ENCODE measurements around the gene RAB21. TPM values are rescaled to one million over a fixed set of nuclear protein-coding genes. Genes with fewer than 3 reads are reported as not detected.

The RAB21 gene
- total and polyA plus RNA-seq, 12 donors: 10.2 to 271 (median 187) TPM

DNA sequence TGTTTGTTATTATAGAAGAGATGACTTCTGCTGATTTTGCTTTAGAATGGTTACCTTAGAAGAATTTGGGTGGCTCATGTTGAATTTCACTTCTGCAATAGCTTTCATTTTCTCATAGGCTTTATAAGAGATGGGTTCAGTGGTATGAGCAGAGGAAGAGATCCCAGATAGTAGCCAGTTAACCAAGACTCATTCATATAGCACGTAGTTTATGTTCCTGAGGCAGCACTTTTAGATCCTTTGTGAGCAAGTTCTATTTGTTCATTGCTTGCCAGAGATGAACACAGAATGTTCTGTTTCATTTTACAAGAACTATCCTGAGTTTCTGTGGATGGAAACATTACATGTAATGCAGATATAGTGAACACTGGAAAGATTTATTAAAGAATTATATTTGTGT is 32.2 kb downstream of the RAB21 start:
- Histone ChIP-seq H3K27me3 (no peaks in the 10 kb centered on the region), H3K9me3 (no peaks in the 10 kb centered on the region), H3K36me3 (peaks cover 0 to 87% (median 21%) of the 10 kb centered on the region in 9 donors), H3K4me3 (no peak overlapping the region), H3K4me1 (peaks cover 0 to 49% (median 0%) of the 10 kb centered on the region in 9 donors), H3K27ac (no peak overlapping the region)
- ATAC-seq (peak in 1 of 8 donors; percentile 57), DNase-seq (no peak)
- TF ChIP-seq, protein P1, sequence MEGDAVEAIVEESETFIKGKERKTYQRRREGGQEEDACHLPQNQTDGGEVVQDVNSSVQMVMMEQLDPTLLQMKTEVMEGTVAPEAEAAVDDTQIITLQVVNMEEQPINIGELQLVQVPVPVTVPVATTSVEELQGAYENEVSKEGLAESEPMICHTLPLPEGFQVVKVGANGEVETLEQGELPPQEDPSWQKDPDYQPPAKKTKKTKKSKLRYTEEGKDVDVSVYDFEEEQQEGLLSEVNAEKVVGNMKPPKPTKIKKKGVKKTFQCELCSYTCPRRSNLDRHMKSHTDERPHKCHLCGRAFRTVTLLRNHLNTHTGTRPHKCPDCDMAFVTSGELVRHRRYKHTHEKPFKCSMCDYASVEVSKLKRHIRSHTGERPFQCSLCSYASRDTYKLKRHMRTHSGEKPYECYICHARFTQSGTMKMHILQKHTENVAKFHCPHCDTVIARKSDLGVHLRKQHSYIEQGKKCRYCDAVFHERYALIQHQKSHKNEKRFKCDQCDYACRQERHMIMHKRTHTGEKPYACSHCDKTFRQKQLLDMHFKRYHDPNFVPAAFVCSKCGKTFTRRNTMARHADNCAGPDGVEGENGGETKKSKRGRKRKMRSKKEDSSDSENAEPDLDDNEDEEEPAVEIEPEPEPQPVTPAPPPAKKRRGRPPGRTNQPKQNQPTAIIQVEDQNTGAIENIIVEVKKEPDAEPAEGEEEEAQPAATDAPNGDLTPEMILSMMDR (IDR thresholded peaks at IDR 0.05): no peak
- 76 to 87% methylated on average over 1 of the region's 1 CpG for WGBS, 2 donors
- intact Hi-C loops (cut with DNase I): loop anchor here in 2 of 10 donors (10.0 kb wide), 2 partner anchors 118 to 148 kb away; partner anchors contain the start of gene TPH2 (in 1 of the 2)

DNA sequence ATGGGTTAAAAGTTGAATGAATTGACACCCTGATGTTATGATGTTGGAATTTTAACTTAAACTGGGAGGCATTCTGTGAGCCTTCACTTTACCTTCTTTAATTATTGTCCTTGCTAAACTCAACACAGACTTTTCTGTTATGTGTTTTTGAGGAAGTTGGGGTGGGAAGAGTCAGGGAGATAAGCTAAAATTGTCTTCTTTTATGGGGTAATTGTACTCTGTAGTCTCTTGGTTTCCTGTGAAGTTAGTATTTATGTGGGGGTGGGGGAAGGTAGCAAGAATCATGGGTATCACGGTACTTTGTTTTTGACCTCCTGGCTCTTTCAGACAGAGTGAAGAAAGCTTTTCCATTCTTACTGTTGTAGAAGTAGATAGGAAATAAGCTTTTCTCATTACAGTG is 32.9 kb downstream of the RAB21 start:
- 69 to 84% methylated on average over 1 of the region's 1 CpG for WGBS, 2 donors
- Histone ChIP-seq H3K36me3 (peaks cover 0 to 84% (median 14%) of the 10 kb centered on the region in 9 donors), H3K9me3 (no peaks in the 10 kb centered on the region), H3K4me3 (no peak overlapping the region), H3K27ac (peak overlapping the region in 2 of 10 donors; percentile 28 to 52), H3K27me3 (no peaks in the 10 kb centered on the region), H3K4me1 (peaks cover 0 to 46% (median 0%) of the 10 kb centered on the region in 9 donors)
- DNase-seq (no peak), ATAC-seq (no peak)
- intact Hi-C loops (cut with DNase I): loop anchor here in 2 of 10 donors (10.0 kb wide), 2 partner anchors 117 to 147 kb away; partner anchors contain the start of gene TPH2 (in 1 of the 2)
- TF ChIP-seq, protein P1 (IDR thresholded peaks at IDR 0.05): no peak

DNA sequence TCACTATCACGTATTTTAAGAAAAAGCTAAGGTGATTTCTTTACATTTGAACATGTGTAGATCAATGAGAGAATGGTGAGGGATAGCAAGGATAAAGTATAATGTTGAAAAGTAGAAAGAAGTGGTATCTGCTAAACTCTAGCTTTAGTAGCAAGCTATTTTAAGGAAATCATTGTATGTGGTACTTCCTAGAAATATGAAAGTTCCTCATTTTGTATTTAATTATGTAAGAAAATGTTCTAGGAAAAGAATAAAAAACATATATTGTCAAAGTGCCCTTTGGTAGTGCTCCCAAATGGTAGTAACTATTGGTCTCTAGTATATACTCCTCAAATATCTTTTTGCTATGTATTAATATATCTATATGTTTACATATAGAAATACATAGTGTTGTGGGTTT is 35.7 kb downstream of the RAB21 start:
- Histone ChIP-seq H3K9me3 (no peaks in the 10 kb centered on the region), H3K4me1 (peaks cover 0 to 39% (median 0%) of the 10 kb centered on the region in 9 donors), H3K36me3 (peaks cover 0 to 57% (median 9%) of the 10 kb centered on the region in 9 donors), H3K27ac (peak overlapping the region in 1 of 10 donors; percentile 37), H3K27me3 (no peaks in the 10 kb centered on the region), H3K4me3 (no peak overlapping the region)
- no peak for DNase-seq
- no peak for ATAC-seq
- intact Hi-C loops (cut with DNase I): no loop called here
- TF ChIP-seq, protein P1 (IDR thresholded peaks at IDR 0.05): no peak
- WGBS, 2 donors: 0 to 90% methylated on average over 1 of the region's 1 CpG

DNA sequence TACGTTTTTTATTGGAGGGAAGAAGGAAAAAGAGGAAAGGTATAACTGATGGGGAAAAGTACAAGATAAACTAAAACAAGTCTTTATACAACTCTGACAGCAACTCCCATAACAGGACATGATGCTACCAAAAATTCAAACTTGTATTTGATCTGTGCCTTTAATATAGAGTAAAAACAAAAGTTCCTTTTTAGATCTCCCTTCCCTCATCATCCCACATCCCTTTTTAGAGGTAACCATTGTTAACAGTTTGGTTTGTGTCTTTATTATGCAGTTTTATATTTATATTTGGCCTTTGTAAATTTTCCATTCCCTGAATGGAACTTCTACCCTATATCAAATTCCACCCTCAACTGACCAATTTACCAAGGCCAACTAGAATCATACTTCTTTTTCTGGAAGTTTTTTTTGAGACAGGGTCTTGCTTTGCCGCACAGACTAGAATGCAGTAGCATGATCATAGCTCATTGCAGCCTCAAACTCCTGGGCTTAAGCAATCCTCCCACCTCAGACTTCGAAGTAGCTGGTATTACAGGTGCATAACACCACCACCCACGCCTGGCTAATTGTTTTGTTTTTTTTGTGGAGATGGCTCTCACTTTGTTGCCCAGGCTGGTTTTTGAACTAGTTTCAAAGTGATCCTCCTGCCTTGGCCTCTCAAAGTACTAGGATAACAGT is 36.9 kb downstream of the RAB21 start:
- intact Hi-C loops (cut with DNase I): no loop called here
- H3K4me1 ChIP-seq: peaks cover 0 to 37% (median 0%) of the 10 kb centered on the region in 9 donors
- H3K27me3 ChIP-seq: no peaks in the 10 kb centered on the region
- no peak overlapping the region for H3K27ac ChIP-seq
- no peak for DNase-seq
- no peak for ATAC-seq
- WGBS, 2 donors: 89 to 91% methylated on average over 4 of the region's 4 CpGs
- H3K9me3 ChIP-seq: no peaks in the 10 kb centered on the region
- no peak overlapping the region for H3K4me3 ChIP-seq
- H3K36me3 ChIP-seq: peaks cover 0 to 44% (median 1%) of the 10 kb centered on the region in 9 donors
- TF ChIP-seq, protein P1 (IDR thresholded peaks at IDR 0.05): no peak

Measured in heart right ventricle (tissue), 16 donors.